ENCODE measurements around the gene LAMTOR1. TPM values are rescaled to one million over a fixed set of nuclear protein-coding genes. Genes with fewer than 3 reads are reported as not detected.
A peak's percentile ranks its signal among the peaks of the same experiment; 100 is the strongest.

LAMTOR1 gene
- total RNA-seq, 1 donor from 2014 or later = 96.0 TPM

DNA sequence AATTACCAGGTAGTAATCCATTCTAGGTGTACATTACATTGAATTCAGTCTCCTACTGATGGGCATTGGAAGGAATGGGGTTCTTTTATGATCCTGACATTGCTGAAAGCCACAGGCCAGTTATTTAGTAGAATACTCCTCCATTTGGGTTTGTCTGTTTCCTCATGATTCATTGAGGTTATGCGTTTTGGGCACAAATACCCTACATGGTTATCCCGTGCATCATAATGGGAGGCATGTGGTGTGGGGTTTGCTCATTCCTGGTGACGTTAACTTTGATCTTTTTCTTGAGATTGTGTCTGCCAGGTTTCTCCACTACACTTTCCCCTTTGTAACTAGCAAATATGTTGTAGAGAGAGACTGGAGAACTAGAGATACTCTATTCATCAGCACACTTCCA, 38.0 kb upstream of the LAMTOR1 start:
- TF ChIP-seq, protein P1, sequence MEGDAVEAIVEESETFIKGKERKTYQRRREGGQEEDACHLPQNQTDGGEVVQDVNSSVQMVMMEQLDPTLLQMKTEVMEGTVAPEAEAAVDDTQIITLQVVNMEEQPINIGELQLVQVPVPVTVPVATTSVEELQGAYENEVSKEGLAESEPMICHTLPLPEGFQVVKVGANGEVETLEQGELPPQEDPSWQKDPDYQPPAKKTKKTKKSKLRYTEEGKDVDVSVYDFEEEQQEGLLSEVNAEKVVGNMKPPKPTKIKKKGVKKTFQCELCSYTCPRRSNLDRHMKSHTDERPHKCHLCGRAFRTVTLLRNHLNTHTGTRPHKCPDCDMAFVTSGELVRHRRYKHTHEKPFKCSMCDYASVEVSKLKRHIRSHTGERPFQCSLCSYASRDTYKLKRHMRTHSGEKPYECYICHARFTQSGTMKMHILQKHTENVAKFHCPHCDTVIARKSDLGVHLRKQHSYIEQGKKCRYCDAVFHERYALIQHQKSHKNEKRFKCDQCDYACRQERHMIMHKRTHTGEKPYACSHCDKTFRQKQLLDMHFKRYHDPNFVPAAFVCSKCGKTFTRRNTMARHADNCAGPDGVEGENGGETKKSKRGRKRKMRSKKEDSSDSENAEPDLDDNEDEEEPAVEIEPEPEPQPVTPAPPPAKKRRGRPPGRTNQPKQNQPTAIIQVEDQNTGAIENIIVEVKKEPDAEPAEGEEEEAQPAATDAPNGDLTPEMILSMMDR (IDR thresholded peaks at IDR 0.05) = no peak
- H3K4me3 ChIP-seq = no peak overlapping the region
- no peaks in the 10 kb centered on the region for H3K4me1 ChIP-seq
- intact Hi-C loops (cut with DNase I) = no loop called here
- H3K27me3 ChIP-seq (ENCODE audit: low read depth) = no peaks in the 10 kb centered on the region
- H3K36me3 ChIP-seq = no peaks in the 10 kb centered on the region
- H3K27ac ChIP-seq = no peak overlapping the region
- no peak for DNase-seq
- no peak for ATAC-seq
- H3K9me3 ChIP-seq = no peaks in the 10 kb centered on the region

DNA sequence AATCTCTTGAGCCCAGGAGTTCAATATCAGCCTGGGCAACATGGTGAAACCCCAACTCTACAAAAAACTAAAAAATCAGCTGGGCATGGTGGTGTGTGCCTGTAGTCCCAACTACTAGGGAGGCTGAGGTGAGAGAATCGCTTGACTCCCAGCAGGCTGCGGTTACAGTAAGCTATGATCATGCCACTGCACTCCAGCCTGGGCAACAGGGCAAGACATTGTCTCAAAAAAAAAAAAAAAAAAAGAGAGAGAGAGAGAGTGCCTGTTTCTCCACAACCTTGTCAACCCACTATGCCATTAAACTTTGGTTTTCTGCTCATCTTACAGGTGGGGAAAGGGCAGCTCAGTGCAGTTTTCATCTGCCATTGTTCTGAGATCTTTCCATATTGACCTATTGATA, 37.6 kb upstream of the LAMTOR1 start:
- intact Hi-C loops (cut with DNase I) = no loop called here
- ATAC-seq = no peak
- Histone ChIP-seq H3K4me3 (no peak overlapping the region), H3K4me1 (no peaks in the 10 kb centered on the region), H3K27me3 (ENCODE audit: low read depth) (no peaks in the 10 kb centered on the region), H3K27ac (no peak overlapping the region), H3K9me3 (no peaks in the 10 kb centered on the region), H3K36me3 (no peaks in the 10 kb centered on the region)
- DNase-seq = no peak
- TF ChIP-seq, protein P1 (IDR thresholded peaks at IDR 0.05) = no peak

DNA sequence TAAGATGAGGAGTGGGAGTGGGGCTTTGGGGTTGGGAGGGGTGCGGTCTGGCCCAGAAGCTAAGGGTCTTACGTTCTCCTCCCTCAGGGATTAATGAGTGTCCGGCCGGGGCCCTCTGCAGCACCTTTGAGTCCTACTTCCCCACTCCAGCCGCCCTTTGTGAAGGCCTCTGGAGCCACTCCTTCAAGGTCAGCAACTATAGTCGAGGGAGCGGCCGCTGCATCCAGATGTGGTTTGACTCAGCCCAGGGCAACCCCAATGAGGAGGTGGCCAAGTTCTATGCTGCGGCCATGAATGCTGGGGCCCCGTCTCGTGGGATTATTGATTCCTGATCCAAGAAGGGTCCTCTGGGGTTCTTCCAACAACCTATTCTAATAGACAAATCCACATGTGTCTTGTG, 36.4 kb upstream of the LAMTOR1 start:
- intact Hi-C loops (cut with DNase I) = no loop called here
- H3K4me3 ChIP-seq = no peak overlapping the region
- H3K4me1 ChIP-seq = no peaks in the 10 kb centered on the region
- no peaks in the 10 kb centered on the region for H3K27me3 ChIP-seq (ENCODE audit: low read depth)
- ATAC-seq (no peak), DNase-seq (no peak)
- TF ChIP-seq, protein P1 (IDR thresholded peaks at IDR 0.05) = no peak
- H3K9me3 ChIP-seq = no peaks in the 10 kb centered on the region
- H3K36me3 ChIP-seq = no peaks in the 10 kb centered on the region
- no peak overlapping the region for H3K27ac ChIP-seq

DNA sequence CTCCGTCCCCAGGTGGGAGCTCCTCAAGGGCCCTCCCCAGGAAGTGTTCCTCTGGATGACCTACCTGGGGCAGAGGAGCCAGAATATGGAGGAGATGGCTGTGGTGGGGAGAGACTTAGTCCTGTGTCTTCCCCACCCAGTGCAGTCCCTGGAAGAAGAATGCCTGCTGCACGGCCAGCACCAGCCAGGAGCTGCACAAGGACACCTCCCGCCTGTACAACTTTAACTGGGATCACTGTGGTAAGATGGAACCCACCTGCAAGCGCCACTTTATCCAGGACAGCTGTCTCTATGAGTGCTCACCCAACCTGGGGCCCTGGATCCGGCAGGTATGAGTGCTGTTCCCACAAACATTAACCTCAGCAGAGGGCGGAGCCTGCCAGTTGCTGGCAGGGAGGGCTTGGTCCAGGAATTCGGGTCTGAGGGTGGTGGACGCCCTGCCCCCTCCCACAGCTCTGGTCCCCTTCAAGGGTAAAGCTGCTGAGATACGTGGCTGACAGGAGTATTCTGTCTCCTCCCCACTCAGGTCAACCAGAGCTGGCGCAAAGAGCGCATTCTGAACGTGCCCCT, 35.8 kb upstream of the LAMTOR1 start:
- no peaks in the 10 kb centered on the region for H3K9me3 ChIP-seq
- intact Hi-C loops (cut with DNase I) = no loop called here
- no peaks in the 10 kb centered on the region for H3K4me1 ChIP-seq
- DNase-seq (no peak), ATAC-seq (peak in 1 of 2 donors; percentile 15)
- no peak overlapping the region for H3K27ac ChIP-seq
- H3K36me3 ChIP-seq = no peaks in the 10 kb centered on the region
- H3K27me3 ChIP-seq (ENCODE audit: low read depth) = no peaks in the 10 kb centered on the region
- TF ChIP-seq, protein P1 (IDR thresholded peaks at IDR 0.05) = no peak
- H3K4me3 ChIP-seq = no peak overlapping the region

DNA sequence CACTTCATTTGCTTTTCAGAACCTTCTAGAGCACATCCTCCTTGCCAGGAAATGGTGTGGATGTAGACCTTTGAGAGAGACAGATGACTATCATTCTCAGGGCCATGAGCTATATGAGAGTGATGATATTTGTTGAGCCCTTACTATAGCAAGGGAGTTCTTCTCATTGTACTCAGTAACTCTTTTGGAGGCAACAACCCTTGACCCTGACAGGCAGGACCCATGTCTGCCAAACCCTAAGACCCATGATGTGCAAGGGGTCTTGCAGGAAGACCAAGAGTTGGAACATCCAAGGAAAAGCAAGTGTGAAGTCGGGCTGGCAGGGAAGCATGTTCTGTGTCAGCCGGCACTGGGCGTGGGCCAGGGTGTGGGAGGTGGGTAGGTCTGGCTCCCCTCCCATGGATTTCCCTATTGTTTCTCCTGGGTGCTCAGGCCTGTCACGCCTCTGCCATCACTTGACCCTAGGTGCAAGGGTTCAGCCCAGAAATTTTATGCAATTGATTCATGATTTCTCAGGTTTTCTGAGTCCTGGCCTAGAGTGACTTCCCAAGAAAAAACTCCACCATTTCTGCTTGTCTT, 33.7 kb upstream of the LAMTOR1 start:
- TF ChIP-seq, protein P1 (IDR thresholded peaks at IDR 0.05) = no peak
- Histone ChIP-seq H3K9me3 (no peaks in the 10 kb centered on the region), H3K27ac (no peak overlapping the region), H3K27me3 (ENCODE audit: low read depth) (no peaks in the 10 kb centered on the region), H3K4me1 (no peaks in the 10 kb centered on the region), H3K4me3 (no peak overlapping the region), H3K36me3 (no peaks in the 10 kb centered on the region)
- intact Hi-C loops (cut with DNase I) = no loop called here
- no peak for DNase-seq
- no peak for ATAC-seq
